Kidney (tissue), 14 donors: ENCODE data around the gene MRFAP1. TPM values are rescaled to one million over a fixed set of nuclear protein-coding genes. Genes with fewer than 3 reads are reported as not detected.
"Not testable (repeated sequence)": the region's sequence is repeated elsewhere in the genome, so short reads cannot be mapped to it uniquely, and the experiment has no call there.

Source experiments
- DNase-seq, 5 donors: peaks; one replicate each; pipeline ENCODE4 v3.0.0-alpha.2; 2013 to 2020
- FAIRE-seq: peaks from 2 replicates; lab custom pipeline; 2012; peaks lifted over from hg19 to GRCh38; lab: Jason Lieb, UNC
- H3K27ac ChIP-seq, 2 donors: one replicate each; pipeline ENCODE4 v1.7.0; 2013; ENCODE audit warnings: low read depth in 2 of 2, low read length in 2 of 2, inconsistent platforms in 1 of 2
- H3K27me3 ChIP-seq: one replicate; pipeline ENCODE4 v1.7.1; 2013; ENCODE audit warnings: low read length, inconsistent platforms; ENCODE audit not compliant: control insufficient read depth, insufficient read depth
- H3K36me3 ChIP-seq, 3 donors: one replicate each; pipeline versions ENCODE4 v1.7.0 to v1.7.1; 2013; ENCODE audit warnings: low read length in 3 of 3, control low read depth in 1 of 3, inconsistent platforms in 1 of 3; ENCODE audit not compliant: insufficient read depth in 3 of 3, control insufficient read depth in 2 of 3
- H3K4me1 ChIP-seq, 3 donors: one replicate each; pipeline versions ENCODE4 v1.7.0 to v1.7.1; 2013; ENCODE audit warnings: low read length in 3 of 3, inconsistent platforms in 1 of 3, low read depth in 1 of 3; ENCODE audit not compliant: control insufficient read depth in 2 of 3, insufficient read depth in 2 of 3
- H3K4me3 ChIP-seq, 3 donors: one replicate each; pipeline versions ENCODE4 v1.7.0 to v1.8.1; 2013; ENCODE audit warnings: low read length in 3 of 3, control low read depth in 1 of 3, inconsistent platforms in 1 of 3
- H3K9ac ChIP-seq, 3 donors: one replicate each; pipeline versions ENCODE4 v1.7.0 to v1.7.1; 2013; ENCODE audit warnings: low read length in 3 of 3, control low read depth in 1 of 3, inconsistent platforms in 1 of 3
- H3K9me3 ChIP-seq, 3 donors: one replicate each; pipeline versions ENCODE4 v1.7.0 to v1.7.1; 2013; ENCODE audit warnings: low read length in 3 of 3, control low read depth in 1 of 3, inconsistent platforms in 1 of 3; ENCODE audit not compliant: control insufficient read depth in 2 of 3, insufficient read depth in 1 of 3
- CTCF ChIP-seq: IDR thresholded peaks from 3 replicates; pipeline ENCODE4 v1.5.1; 2012; ENCODE audit warnings: mild to moderate bottlenecking, moderate library complexity, borderline replicate concordance; ENCODE audit not compliant: insufficient read depth; ENCODE audit errors: extremely low read depth
- intact Hi-C: fragments of 100-400 bp; cut with DNase I; formaldehyde crosslinking; loops from one replicate; pipeline ENCODE4 v1.11.1; 2022
- polyA plus RNA-seq: library from polyadenylated mRNA; stranded (reverse); fragments of 350-450 nt; fragmentation: Illumina TruSeq; extraction: RNeasy Lipid Tissue Mini Kit (QIAGEN cat#74804); gene quantifications from one replicate; pipeline ENCODE4 v1.2.3, GENCODE V29; 2014; ENCODE audit warnings: low read depth, low replicate concordance; ENCODE audit not compliant: insufficient read depth
- total RNA-seq: library from RNA; stranded (reverse); fragmentation: NEBNext Ultra II Directional; extraction: Animal tissue kit (Norgen Biotek cat#: 25700); gene quantifications from one replicate; pipeline ENCODE4 v1.2.1, GENCODE V29; 2021
- donor health status: control.
- donor health status: control.
- donor health status: control.
- donor health status: control.
- donor health status: control.
- donor health status: DM: yes; HTN: yes; CAD: no.
- donor health status: Normal renal cell carcinoma (clear cell type).

Gene MRFAP1
- total and polyA plus RNA-seq, 2 donors from 2014 or later = 264 to 406 TPM

GRCh38 chr4:6647169-6647568, 6.7 kb downstream of the MRFAP1 start:
- TF ChIP-seq CTCF = no peak
- no peak for DNase-seq
- H3K27me3 ChIP-seq = no peaks in the 10 kb centered on the region
- intact Hi-C loops = no loop called here
- no peak overlapping the region for H3K4me3 ChIP-seq
- peaks cover 3 to 14% (median 11%) of the 10 kb centered on the region in 3 donors for H3K4me1 ChIP-seq
- H3K36me3 ChIP-seq = peaks cover 0 to 14% (median 7%) of the 10 kb centered on the region in 3 donors
- H3K9ac ChIP-seq = no peak overlapping the region
- H3K27ac ChIP-seq = no peak overlapping the region
- H3K9me3 ChIP-seq = no peaks in the 10 kb centered on the region
- no peak for FAIRE-seq

- Histone ChIP-seq H3K4me3 (no peak overlapping the region), H3K36me3 (peaks cover 0 to 10% (median 6%) of the 10 kb centered on the region in 3 donors), H3K27me3 (no peaks in the 10 kb centered on the region), H3K27ac (no peak overlapping the region), H3K4me1 (peaks cover 0 to 8% (median 6%) of the 10 kb centered on the region in 3 donors), H3K9me3 (no peaks in the 10 kb centered on the region), H3K9ac (no peak overlapping the region)
- intact Hi-C loops = no loop called here
- DNase-seq = no peak
- no peak for FAIRE-seq
- TF ChIP-seq CTCF = no peak
Measured at GRCh38 chr4:6647582-6648230, 7.2 kb downstream of the MRFAP1 start.

GRCh38 chr4:6649216-6649615, 8.7 kb downstream of the MRFAP1 start:
- H3K27ac ChIP-seq = no peak overlapping the region
- FAIRE-seq (no peak), DNase-seq (no peak)
- no peaks in the 10 kb centered on the region for H3K27me3 ChIP-seq
- H3K4me1 ChIP-seq = no peaks in the 10 kb centered on the region
- TF ChIP-seq CTCF = no peak
- H3K9ac ChIP-seq = no peak overlapping the region
- H3K36me3 ChIP-seq = no peaks in the 10 kb centered on the region
- H3K9me3 ChIP-seq = no peaks in the 10 kb centered on the region
- H3K4me3 ChIP-seq = no peak overlapping the region
- intact Hi-C loops = no loop called here

GRCh38 chr4:6654211-6654610, 13.7 kb downstream of the MRFAP1 start:
- H3K9ac ChIP-seq, intact Hi-C loops, H3K4me3 ChIP-seq, DNase-seq, FAIRE-seq, H3K27me3 ChIP-seq, H3K9me3 ChIP-seq, H3K4me1 ChIP-seq, H3K27ac ChIP-seq, H3K36me3 ChIP-seq: not testable (repeated sequence)

GRCh38 chr4:6655291-6655690, 14.8 kb downstream of the MRFAP1 start:
- DNase-seq, H3K36me3 ChIP-seq, intact Hi-C loops, H3K4me1 ChIP-seq, H3K27me3 ChIP-seq, H3K9ac ChIP-seq, H3K4me3 ChIP-seq, H3K9me3 ChIP-seq, FAIRE-seq, H3K27ac ChIP-seq: not testable (repeated sequence)
